DOHH2 (cell line): ENCODE results near the gene STK33.

Experiments used
- H3F3A ChIP-seq: fragments of 200-600 bp; sonication (generic), shearing (Covaris generic); 2 replicates; pipeline ENCODE4 v1.6.0; 2016; ENCODE audit warnings: antibody characterized with exemption, mild to moderate bottlenecking; ENCODE audit not compliant: control insufficient read depth, insufficient read depth
- H3K27ac ChIP-seq: fragments of 200-600 bp; sonication (generic); 2 replicates; pipeline ENCODE4 v1.5.1; 2014; ENCODE audit warnings: low read depth, mild to moderate bottlenecking, low read length, moderate library complexity
- H3K27me3 ChIP-seq: fragments of 200-600 bp; sonication (generic); 2 replicates; pipeline ENCODE4 v1.6.1; 2014; ENCODE audit warnings: mild to moderate bottlenecking, low read length, mixed read lengths; ENCODE audit not compliant: control insufficient read depth
- H3K36me3 ChIP-seq: fragments of 200-600 bp; sonication (generic); 2 replicates; pipeline ENCODE4 v1.6.1; 2014; ENCODE audit warnings: mild to moderate bottlenecking, low read length, moderate library complexity, mixed read lengths; ENCODE audit not compliant: control insufficient read depth
- H3K4me1 ChIP-seq: fragments of 200-600 bp; sonication (generic); 2 replicates; pipeline ENCODE4 v1.6.1; 2014; ENCODE audit warnings: mild to moderate bottlenecking, low read length, mixed read lengths; ENCODE audit not compliant: control insufficient read depth
- H3K4me2 ChIP-seq: fragments of 200-600 bp; sonication (generic); 2 replicates; pipeline ENCODE4 v1.6.0; 2014; ENCODE audit warnings: mild to moderate bottlenecking, low read length, moderate library complexity
- H3K4me3 ChIP-seq: fragments of 200-600 bp; sonication (generic); 2 replicates; pipeline ENCODE4 v1.5.1; 2014; ENCODE audit warnings: mild to moderate bottlenecking, low read length, mixed read lengths
- H3K79me2 ChIP-seq: fragments of 200-600 bp; sonication (generic); 2 replicates; pipeline ENCODE4 v1.6.1; 2014; ENCODE audit warnings: mild to moderate bottlenecking, low read length, mixed read lengths; ENCODE audit not compliant: control insufficient read depth
- H3K9me2 ChIP-seq: fragments of 200-600 bp; sonication (generic); replicated peaks from 2 replicates; pipeline ENCODE4 v1.6.1; 2014; ENCODE audit warnings: mild to moderate bottlenecking, low read length, mixed read lengths; ENCODE audit not compliant: control insufficient read depth
- H3K9me3 ChIP-seq: fragments of 200-600 bp; sonication (generic); 2 replicates; pipeline ENCODE4 v1.6.1; 2014; ENCODE audit warnings: antibody characterized with exemption, low read length, mixed read lengths; ENCODE audit not compliant: control insufficient read depth, insufficient read depth
- H4K20me1 ChIP-seq: fragments of 200-600 bp; sonication (generic); 2 replicates; pipeline ENCODE4 v1.6.0; 2014; ENCODE audit warnings: low read depth, mild to moderate bottlenecking, antibody characterized with exemption, low read length, moderate library complexity; ENCODE audit not compliant: control insufficient read depth, insufficient read depth
- CTCF ChIP-seq: fragments of 200-600 bp; sonication (generic); IDR thresholded peaks from one replicate; pipeline ENCODE4 v1.5.1; 2014; ENCODE audit warnings: antibody characterized with exemption, mild to moderate bottlenecking, low read depth, low read length; ENCODE audit not compliant: poor library complexity, severe bottlenecking
- EZH2phosphoT487 ChIP-seq: fragments of 200-600 bp; sonication (generic); IDR thresholded peaks from 2 replicates; pipeline ENCODE4 v1.6.1; 2017; ENCODE audit warnings: borderline replicate concordance, mild to moderate bottlenecking, antibody characterized with exemption, low read length, moderate library complexity, mixed read lengths

STK33 gene

GRCh38 chr11:8567602-8568198 is 26.3 kb downstream of the STK33 start:
- no peaks in the 10 kb centered on the region for H3K9me2 ChIP-seq
- H3K27me3 ChIP-seq, result no peaks in the 10 kb centered on the region
- no peak overlapping the region for H3K27ac ChIP-seq
- no peaks in the 10 kb centered on the region for H3F3A ChIP-seq
- H3K79me2 ChIP-seq, result peaks cover 2% of the 10 kb centered on the region; the same call in 1 of the 2 replicates
- H4K20me1 ChIP-seq, result peaks cover 7% of the 10 kb centered on the region; the same call in 1 of the 2 replicates
- no peaks in the 10 kb centered on the region for H3K36me3 ChIP-seq
- TF ChIP-seq EZH2phosphoT487, result no peak
- TF ChIP-seq CTCF, result no peak
- no peak overlapping the region for H3K4me2 ChIP-seq
- H3K4me1 ChIP-seq, result no peaks in the 10 kb centered on the region
- H3K4me3 ChIP-seq, result no peak overlapping the region
- no peaks in the 10 kb centered on the region for H3K9me3 ChIP-seq

- no peaks in the 10 kb centered on the region for H3F3A ChIP-seq
- no peaks in the 10 kb centered on the region for H3K27me3 ChIP-seq
- no peak overlapping the region for H3K4me3 ChIP-seq
- no peaks in the 10 kb centered on the region for H3K9me3 ChIP-seq
- H3K4me1 ChIP-seq, result no peaks in the 10 kb centered on the region
- TF ChIP-seq CTCF (peak; percentile 64), EZH2phosphoT487 (no peak)
- no peak overlapping the region for H3K27ac ChIP-seq
- no peak overlapping the region for H3K4me2 ChIP-seq
- H3K36me3 ChIP-seq, result no peaks in the 10 kb centered on the region
- H4K20me1 ChIP-seq, result peaks cover 7% of the 10 kb centered on the region; the same call in 1 of the 2 replicates
- no peaks in the 10 kb centered on the region; the same call in 1 of the 2 replicates for H3K79me2 ChIP-seq
- H3K9me2 ChIP-seq, result no peaks in the 10 kb centered on the region
Measured at GRCh38 chr11:8566613-8567210, 27.3 kb downstream of the STK33 start.

- no peak overlapping the region for H3K4me2 ChIP-seq
- no peak for TF ChIP-seq EZH2phosphoT487
- no peak for TF ChIP-seq CTCF
- no peaks in the 10 kb centered on the region for H3K9me2 ChIP-seq
- H3K27me3 ChIP-seq, result no peaks in the 10 kb centered on the region
- H3K9me3 ChIP-seq, result no peaks in the 10 kb centered on the region
- no peaks in the 10 kb centered on the region for H3K36me3 ChIP-seq
- H3K79me2 ChIP-seq, result no peaks in the 10 kb centered on the region; the same call in 1 of the 2 replicates
- no peak overlapping the region for H3K27ac ChIP-seq
- no peaks in the 10 kb centered on the region for H3K4me1 ChIP-seq
- H4K20me1 ChIP-seq, result peaks cover 7% of the 10 kb centered on the region; the same call in 1 of the 2 replicates
- H3K4me3 ChIP-seq, result no peak overlapping the region
- no peaks in the 10 kb centered on the region for H3F3A ChIP-seq
Measured at GRCh38 chr11:8564526-8564925, 29.5 kb downstream of the STK33 start.
